Measurements from ENCODE around the gene RBMX. TPM values are rescaled to one million over a fixed set of nuclear protein-coding genes. Genes with fewer than 3 reads are reported as not detected.
"Not testable (repeated sequence)": the region's sequence is repeated elsewhere in the genome, so short reads cannot be mapped to it uniquely, and the experiment has no call there.

Gene RBMX
- total RNA-seq, 1 donor from 2014 or later = 260 TPM

- Mint-ChIP-seq H3K27me3 (no peaks in the 10 kb centered on the region), H3K27ac (no peak overlapping the region), H3K36me3 (ENCODE audit: low read depth) (no peaks in the 10 kb centered on the region), H3K4me1 (peaks cover 3% of the 10 kb centered on the region), H3K9me3 (no peaks in the 10 kb centered on the region), H3K4me3 (no peak overlapping the region)
- DNase-seq (no peak), ATAC-seq (ENCODE audit: low read depth) (no peak)
- ChIA-PET POLR2A (interaction anchor here (1.1 kb wide), 1 partner anchor 12 kb away, joined by 4 read pairs; the partner anchor contains the start of gene RBMX), CTCF (no interaction called here)
- TF ChIP-seq CTCF (IDR thresholded peaks at IDR 0.05) = no peak
- intact Hi-C loops (cut with micrococcal nuclease) = no loop called here
Observed at GRCh38 chrX:136892412-136892811, 11.9 kb upstream of the RBMX start.

GRCh38 chrX:136890596-136890995 is 10.1 kb upstream of the RBMX start:
- intact Hi-C loops (cut with micrococcal nuclease); H3K4me3 Mint-ChIP-seq; H3K9me3 Mint-ChIP-seq; H3K4me1 Mint-ChIP-seq; H3K27ac Mint-ChIP-seq; DNase-seq; CTCF ChIA-PET; H3K27me3 Mint-ChIP-seq; POLR2A ChIA-PET; ATAC-seq (ENCODE audit: low read depth); H3K36me3 Mint-ChIP-seq (ENCODE audit: low read depth): not testable (repeated sequence)

GRCh38 chrX:136889269-136889668 is 8.7 kb upstream of the RBMX start:
- no peak for DNase-seq
- TF ChIP-seq CTCF (IDR thresholded peaks at IDR 0.05) = no peak
- Mint-ChIP-seq H3K4me1 (peaks cover 3% of the 10 kb centered on the region), H3K27me3 (no peaks in the 10 kb centered on the region), H3K36me3 (ENCODE audit: low read depth) (no peaks in the 10 kb centered on the region), H3K9me3 (no peaks in the 10 kb centered on the region), H3K27ac (no peak overlapping the region), H3K4me3 (no peak overlapping the region)
- ChIA-PET POLR2A (no interaction called here), CTCF (no interaction called here)
- intact Hi-C loops (cut with micrococcal nuclease) = no loop called here
- ATAC-seq (ENCODE audit: low read depth) = no peak

- TF ChIP-seq CTCF (IDR thresholded peaks at IDR 0.05) = no peak
- H3K4me3 Mint-ChIP-seq = peak overlapping the region; percentile 93
- H3K27ac Mint-ChIP-seq = peak overlapping the region; percentile 98
- intact Hi-C loops (cut with micrococcal nuclease) = loop anchor here (1.0 to 5.0 kb wide), 7 partner anchors 29 to 383 kb away; partner anchors contain the start of genes ARHGEF6 and HTATSF1
- peak; percentile 45 for DNase-seq
- POLR2A ChIA-PET = interaction anchor here (0.6 to 3.8 kb wide), 22 partner anchors 9 to 894 kb away, joined by 4 to 46 read pairs (median 7); partner anchors contain the start of genes ARHGEF6 and HTATSF1
- CTCF ChIA-PET = interaction anchor here (1.1 kb wide), 1 partner anchor 144 kb away, joined by 4 read pairs; no protein-coding TSS in a partner anchor
- peaks cover 31% of the 10 kb centered on the region for H3K36me3 Mint-ChIP-seq (ENCODE audit: low read depth)
- H3K9me3 Mint-ChIP-seq = no peaks in the 10 kb centered on the region
- no peaks in the 10 kb centered on the region for H3K27me3 Mint-ChIP-seq
- ATAC-seq (ENCODE audit: low read depth) = peak; percentile 29
- peaks cover 9% of the 10 kb centered on the region for H3K4me1 Mint-ChIP-seq
Observed at GRCh38 chrX:136880003-136880451, 498 bp downstream of the RBMX start.

GRCh38 chrX:136879001-136879687 is 1.4 kb downstream of the RBMX start:
- Mint-ChIP-seq H3K27me3 (no peaks in the 10 kb centered on the region), H3K4me3 (peak overlapping the region; percentile 93), H3K27ac (peak overlapping the region; percentile 98), H3K9me3 (no peaks in the 10 kb centered on the region), H3K4me1 (peaks cover 11% of the 10 kb centered on the region), H3K36me3 (ENCODE audit: low read depth) (peaks cover 40% of the 10 kb centered on the region)
- no peak for DNase-seq
- ChIA-PET CTCF (interaction anchor here (0.6 to 1.4 kb wide), 3 partner anchors 111 to 271 kb away, joined by 3 to 8 read pairs (median 3); no protein-coding TSS in a partner anchor), POLR2A (interaction anchor here (0.6 to 3.8 kb wide), 11 partner anchors 8 to 894 kb away, joined by 3 to 46 read pairs (median 24); partner anchors contain the start of gene SLC9A6)
- ATAC-seq (ENCODE audit: low read depth) = no peak
- no peak for TF ChIP-seq CTCF (IDR thresholded peaks at IDR 0.05)
- intact Hi-C loops (cut with micrococcal nuclease) = no loop called here
